HG03139 (cell line): Measurements from ENCODE around the gene MINDY4.
A peak's percentile ranks its signal among the peaks of the same experiment; 100 is the strongest.
"Not testable (repeated sequence)": the region's sequence is repeated elsewhere in the genome, so short reads cannot be mapped to it uniquely, and the experiment has no call there.

Experiments
- ATAC-seq: cut with Tn5 transposase; IDR thresholded peaks from one replicate; pipeline ENCODE4 v1.9.1; 2021; ENCODE audit not compliant: unreplicated experiment

MINDY4 gene

DNA sequence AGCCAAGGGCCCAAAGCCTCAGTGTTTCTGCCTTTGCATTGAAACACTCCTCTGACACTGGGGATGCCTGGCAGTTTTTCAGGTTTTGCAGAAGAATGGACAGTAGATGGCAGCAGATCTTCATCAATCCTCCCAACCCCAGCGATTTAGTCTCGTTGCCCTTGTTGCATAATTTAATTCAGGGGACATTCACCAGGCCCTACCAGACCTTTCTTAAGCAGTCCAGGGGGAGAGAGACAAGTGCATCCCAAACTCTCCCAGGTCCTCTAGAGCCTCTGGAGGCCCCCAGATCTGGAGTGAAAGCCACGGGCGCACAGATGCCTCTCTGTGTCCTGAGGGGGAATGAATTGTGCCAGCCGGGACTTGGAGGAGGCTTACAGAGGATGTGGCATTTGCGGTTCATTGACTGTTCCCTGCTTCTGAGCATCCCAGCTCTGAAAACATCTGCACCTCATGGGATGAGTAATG, 29.6 kb downstream of the MINDY4 start:
- ATAC-seq: peak; percentile 31

DNA sequence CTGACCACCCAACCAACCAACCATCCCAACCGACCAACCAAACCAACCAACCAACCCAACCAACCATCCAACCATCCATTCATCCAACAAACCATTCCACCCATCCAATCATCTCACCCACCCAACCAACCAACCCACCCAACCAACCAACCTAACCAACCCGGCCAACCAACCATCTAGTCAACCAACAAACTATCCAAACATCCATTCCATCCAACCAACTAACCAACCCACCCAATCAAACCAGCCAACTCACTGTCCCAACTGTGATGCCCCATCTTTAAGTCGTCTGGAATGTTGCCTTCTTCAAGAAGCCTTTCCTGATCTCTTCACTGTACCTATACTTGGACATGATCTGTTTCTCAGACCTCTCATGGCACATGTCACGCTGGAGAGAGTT, 31.6 kb downstream of the MINDY4 start:
- ATAC-seq: no peak

DNA sequence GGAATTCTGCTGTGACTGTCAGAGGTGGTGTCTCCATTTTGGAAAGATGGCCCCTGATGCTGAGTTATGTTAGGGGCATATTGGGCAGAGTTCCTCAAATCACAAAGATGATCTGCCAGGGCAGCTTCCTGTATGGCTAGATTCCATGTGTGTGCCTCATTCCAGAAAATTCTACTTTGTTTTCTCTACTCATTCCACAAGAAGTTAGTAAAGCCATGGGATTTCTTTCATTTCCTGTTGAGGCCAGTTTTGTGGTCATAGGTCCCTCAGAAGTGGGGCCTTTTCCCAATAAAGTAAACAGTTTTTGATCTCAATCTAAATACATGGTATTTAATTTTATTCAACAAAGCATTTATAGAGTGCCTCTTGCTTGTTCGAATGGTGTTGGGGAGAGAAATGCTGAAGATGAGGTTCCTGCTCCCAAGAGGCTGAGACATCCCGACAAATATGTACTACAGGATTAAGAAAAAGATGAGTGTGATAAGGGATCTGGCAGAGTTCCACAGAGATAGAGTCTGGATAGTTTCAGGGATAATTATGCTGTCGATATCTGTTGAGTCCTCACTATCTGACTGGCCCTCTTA, 33.0 kb downstream of the MINDY4 start:
- ATAC-seq: no peak

DNA sequence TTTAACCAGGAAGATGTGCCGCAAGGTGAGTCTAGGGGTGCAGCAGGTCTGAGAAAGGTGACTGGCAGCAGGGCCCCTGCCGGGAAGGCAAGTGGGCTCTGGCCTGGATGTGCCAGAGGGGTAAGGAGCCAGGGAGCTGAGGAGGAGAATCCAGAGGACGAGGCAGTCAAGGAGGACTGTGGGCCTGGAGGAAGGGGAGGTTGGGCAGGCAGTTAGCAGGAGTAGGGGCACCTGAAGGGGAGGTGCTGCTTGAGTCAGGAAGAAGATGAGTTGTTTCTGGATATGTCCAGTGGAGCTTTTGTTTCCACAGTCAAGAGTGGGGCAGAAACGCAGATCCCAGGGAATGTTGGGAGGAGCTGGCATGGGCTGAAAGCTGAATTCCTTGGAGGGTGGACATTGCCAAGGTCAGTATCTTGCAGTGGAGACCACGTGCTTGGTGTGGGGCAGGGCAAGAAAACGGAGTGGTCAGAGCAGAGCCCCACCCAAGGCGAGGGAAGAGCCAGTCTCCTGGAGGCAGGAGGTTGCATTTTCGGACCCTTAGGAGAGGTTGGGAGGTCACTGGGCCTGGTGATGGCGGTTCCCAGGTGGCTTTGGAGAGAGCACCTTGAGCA, 34.0 kb downstream of the MINDY4 start:
- no peak for ATAC-seq

DNA sequence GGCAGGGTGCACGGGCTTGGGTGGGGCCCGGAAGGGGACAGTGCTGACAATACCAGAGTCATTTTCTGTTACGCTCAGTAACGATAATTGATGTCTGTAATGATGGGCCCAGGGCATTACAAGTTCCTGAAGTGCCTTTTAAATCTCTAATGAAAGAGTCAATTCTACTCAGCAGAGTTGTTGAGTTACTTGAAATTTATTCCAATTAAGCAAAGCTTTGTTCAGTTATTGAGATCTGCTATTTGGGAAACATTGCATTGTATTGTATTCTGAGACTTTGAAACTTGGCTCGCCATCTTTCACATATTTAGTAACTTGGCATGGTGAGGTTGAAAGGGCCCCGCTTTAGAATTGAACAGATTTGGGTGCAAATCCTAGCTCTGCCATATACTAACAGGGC, 34.7 kb downstream of the MINDY4 start:
- ATAC-seq: no peak

DNA sequence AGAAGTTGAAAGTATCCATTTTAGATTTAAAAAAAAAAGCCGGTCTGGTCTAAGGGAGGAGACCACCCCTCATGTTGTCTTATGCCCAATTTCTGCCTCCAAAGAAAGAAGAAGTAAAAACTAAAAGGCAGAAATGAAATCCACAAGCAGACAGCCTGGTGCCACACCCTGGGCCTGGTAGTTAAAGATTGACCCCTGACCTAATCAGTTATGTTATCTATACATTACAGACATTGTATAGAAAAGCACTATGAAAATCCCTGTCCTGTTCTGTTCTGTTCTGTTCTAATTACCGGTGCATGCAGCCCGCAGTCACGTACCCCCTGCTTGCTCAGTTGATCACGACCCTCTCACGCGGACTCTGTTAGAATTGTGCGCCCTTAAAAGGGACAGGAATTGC, 36.3 kb downstream of the MINDY4 start:
- not testable (repeated sequence) for ATAC-seq

DNA sequence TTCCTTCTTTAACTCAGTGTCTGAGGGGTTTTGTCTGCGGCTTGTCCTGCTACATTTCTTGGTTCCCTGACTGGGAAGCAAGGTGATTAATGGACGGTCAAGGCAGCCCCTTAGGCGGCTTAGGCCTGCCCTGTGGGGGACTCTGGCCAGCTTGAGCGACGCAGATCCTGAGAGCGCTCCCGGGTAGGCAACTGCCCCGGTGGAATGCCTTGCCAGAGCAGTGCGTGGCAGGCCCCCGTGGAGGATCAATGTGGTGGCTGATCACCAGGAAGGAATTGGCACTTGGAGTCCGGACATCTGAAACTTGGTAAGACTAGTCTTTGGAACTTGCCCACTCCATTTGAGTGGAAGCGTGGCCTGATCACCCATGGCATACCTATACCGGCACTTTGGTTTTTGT, 36.7 kb downstream of the MINDY4 start:
- not testable (repeated sequence) for ATAC-seq

DNA sequence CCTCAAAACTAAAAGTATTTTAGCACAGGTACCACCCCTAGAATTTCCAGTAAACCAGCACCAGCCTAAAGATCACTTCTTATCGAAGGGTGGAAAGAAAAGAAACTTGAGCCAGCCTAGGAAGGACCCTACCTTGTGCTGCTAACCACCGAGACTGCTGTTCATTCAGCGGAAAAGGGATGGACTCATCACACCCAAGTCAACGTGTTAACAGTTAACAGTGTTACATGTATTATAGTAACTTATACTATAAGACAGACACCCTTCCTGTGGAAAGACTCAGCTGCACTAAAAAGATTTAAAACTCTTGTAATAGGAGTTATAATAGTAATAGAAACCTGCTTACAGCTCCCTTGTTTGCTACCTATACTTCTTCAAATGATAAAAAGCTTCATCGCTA, 39.8 kb downstream of the MINDY4 start:
- no peak for ATAC-seq

DNA sequence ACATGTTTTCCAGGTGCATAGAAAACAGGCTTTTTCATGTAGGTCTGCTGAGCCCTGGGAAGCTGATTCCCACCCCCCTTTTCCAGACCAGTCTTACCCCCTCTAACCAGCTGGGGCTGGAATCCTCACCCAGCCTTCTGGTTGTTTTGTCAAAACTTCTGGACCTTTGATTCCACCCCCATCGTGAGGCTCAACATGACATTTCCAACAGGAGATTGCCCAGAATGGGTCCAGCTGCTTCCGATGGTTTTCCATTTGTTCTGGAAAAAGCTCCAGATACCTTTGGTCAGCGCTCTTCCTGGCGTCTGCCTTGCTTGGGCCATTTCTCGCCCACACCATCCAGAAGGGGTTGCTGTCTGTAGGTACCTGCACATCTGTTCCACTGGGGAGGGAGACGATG, 41.5 kb downstream of the MINDY4 start:
- ATAC-seq: no peak

DNA sequence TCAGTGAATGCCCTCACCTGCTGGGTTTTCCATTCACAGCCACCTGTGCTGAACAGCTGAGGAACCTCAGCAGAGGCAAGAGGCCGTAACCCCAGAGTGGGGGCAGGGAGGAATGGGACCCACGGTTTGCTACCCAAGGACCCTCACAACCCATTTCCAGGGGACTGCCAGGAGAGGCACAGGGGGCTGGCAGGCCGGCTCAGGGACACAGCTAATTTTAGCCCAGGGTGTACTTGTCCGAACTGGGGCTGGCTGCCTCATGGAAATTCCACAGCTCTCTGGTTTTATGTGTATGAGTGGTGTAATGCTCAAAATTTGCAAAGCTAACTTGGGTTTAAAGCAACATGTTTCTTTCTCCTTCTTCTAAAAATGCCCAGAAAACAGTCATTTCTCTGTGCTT, 42.2 kb downstream of the MINDY4 start:
- no peak for ATAC-seq

DNA sequence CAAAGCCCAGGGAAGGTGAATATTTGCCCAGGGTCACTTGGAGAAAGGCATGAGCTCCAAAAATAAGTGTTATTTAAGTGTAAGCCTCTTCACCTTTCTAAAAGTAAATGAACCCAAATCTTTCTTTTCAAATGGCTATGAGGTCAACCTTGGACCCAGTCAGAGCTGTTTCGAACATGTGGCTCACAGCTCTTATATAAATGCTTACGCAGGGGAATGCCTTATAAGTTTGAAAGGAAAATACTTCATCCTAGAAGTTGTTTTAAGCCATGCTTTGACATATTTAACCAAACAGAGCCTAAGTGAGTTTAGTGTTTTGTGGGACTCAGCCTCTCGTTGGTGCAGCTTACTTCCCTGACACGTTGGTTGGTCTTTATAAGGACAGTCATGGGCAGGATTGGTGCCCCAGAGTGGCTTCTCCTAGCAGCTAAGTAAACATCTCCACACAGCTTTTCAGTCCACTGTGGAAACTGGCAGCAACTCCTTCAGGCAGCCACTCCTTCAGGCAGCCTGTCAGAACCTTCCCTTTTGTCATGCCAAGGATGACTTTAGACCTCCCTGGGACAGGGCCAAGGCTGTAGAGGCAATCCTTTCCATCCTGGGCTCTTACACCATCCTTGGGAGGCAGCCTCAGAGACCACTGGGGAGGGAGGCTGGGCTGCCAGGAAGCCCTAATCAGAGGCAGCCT, 43.6 kb downstream of the MINDY4 start:
- ATAC-seq: no peak

DNA sequence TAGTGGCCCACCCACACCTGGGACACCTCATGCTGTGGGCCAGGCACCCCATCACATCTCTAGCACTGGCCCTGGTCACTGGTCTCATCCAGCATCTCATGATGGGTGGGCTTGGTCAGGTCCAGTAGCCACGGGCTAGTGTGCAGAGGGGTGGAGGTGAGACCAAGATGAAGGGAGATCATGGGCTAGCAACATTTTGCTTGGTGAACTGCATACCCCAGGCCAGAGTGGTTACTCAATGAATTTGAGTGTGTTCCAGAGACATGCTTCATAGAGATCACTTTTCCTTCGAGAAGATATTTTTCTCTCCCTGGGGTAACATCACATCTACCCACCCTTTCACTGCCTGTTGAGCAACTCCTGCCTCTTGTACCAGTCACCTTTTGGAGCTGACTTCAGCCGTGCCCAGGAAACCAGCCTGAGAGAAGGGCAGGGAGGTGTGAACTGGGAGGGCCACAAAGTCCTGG, 44.2 kb downstream of the MINDY4 start:
- no peak for ATAC-seq

DNA sequence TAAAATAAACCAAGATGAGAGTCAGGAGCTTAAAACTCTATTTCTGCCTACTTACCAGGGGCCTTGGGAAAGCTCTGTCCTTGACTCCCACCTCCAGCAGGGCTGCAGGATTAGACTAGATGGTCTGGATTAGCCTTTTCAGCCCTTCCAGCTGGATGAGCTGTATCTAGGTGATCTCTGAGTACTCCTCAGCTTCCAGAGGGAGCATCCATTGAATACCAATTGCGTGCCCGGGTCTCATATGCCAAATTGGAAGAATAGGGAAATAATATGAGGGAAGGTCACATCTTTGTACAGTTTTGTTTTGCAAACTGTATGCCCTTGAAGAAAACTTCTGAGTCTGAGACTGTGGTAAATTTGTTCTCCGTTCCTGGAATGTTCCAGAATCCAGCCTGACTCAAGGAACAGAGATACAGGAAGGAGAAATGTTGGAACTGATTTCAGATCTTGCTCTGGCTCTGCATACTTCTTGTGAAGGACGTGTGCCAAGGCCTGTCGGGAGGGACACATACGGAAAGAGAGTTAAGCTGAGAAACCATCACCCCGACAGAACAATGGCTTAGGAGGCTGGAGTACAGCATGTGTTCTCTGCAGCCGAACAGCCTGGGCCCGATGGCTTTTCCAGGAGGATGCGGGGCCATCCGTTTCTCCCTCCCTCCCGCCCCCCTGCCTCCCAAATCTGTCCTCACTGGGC, 44.9 kb downstream of the MINDY4 start:
- no peak for ATAC-seq

DNA sequence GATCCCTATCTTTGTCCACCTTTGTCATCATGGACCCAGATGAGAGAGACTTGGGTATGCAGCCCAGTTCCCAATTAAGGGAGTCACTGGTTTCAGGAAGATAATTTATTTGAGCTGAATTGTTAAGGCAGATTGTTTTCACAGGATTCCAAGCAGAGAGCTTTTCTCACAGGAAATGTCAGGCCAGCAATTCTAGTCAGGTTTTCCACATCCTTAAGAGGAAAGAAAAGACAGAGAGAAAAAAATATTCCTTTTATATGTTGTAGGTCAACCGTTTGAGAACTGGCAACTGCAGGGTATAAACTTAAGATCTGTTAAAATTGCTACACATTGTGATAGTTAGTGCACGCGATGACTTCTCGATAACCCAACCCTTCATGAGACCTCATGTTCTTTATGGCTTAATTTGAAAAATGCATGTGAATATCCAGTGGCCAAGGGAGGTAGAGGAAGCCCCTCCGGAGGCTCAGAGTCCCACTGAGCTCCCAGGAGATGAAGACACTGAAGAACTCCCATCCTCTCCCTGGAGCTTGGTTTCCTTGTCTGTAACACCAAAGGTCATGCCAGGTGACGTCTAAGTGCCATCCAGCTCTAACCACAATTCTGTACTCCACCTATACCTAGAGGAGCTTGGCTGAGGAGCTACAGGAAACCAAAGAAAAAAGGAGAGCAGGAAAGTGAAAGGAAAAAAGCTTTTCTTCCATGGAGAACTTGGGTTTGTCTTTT, 45.6 kb downstream of the MINDY4 start:
- ATAC-seq: no peak

DNA sequence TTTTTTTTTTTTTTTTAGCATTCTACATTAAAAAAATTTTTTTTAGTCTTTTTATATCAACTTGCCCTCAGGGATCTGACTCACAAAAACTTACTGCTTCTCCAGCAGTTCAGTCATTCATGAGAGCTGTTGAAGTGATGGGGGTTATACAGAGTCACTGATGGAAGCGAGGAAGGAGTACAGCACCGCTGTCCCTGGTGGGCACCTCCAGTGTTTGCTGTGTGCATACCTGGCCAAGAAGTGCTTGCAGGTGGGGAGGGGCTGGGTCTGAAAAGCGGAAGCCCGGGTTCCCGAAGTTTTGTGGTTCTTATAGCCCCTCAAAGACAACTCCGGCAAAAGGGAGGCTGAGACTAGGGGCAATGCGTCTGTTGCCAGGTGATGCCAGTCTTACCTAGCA, 46.2 kb downstream of the MINDY4 start:
- ATAC-seq: no peak

DNA sequence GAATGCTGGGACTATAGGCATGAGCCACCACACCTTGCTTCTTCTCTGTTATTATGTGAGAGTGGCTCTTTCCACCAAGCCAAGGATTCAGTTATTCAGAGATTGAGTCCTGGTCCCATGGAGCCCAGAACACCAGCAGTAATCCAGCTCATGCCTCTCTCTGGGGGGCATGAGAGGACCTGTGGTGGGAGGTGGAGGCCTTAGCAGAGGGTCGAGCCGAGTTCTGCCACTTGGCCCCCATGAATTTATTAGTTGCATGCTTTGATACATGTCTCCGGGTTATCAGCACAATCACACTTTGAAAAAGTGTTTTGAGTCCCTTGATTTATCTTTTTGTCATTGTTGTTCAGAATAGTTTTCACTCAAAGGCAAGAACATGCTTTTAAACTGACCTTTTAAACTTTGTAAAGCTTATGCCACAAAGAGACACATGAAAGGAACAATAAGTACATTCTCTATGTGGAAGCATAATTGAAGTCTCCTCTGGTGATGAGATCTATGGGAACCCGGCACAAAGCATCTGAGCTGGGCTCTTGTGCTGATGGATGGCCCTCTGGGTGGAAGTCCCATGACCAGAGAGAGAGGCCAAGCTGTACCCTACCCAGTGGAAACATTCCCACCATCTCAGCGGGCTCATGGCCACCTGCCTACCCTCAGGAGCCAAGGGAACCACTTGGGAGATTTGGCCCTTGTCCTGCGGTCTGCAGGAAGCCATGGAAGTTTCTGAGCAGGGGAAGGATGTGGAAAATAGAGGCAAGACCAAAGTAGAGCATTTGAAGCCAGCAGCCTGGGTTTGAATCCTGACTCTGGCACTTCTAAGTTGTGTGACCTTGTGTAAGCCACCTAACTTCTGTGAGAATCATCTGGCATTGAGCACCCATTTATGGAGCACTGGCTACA, 53.9 kb downstream of the MINDY4 start:
- no peak for ATAC-seq

DNA sequence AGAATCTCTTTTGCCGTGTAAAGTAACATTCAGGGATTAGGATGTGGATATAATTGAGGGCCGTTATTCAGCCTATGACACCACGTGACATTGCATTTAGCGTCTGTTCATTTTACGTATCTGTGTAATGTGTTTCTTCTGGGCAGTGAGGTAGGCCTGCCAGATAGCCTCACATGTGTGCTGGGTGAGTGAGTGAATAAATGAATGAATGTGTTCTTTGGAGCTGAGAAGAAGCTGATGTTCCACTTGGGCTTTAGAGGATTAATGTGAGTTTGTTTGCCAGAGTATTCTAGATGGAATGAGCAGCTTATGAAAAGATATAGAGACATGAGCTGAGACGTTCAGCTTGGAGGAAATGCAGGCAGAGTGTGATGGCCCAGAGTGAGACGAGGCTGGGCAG, 55.0 kb downstream of the MINDY4 start:
- ATAC-seq: no peak

DNA sequence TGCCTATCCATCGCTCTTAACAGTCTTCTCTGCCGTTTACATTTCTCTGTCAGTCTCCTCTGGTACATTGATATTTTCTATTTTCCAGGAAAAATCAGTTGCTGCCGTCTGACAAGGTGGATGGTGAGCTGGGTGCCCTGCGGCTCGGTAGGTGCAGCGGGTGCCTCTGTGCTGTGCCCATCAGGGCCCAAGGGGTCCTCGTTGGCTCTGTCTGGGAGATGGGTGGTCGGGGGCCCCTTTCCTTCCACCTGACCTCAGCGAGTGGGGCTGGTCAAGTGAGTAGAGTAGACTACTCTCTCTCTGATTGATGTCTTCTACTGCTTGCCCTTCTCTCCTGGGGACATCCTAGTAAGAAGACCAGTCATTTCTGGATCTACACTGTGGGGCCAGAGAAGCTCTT, 57.4 kb downstream of the MINDY4 start:
- no peak for ATAC-seq

DNA sequence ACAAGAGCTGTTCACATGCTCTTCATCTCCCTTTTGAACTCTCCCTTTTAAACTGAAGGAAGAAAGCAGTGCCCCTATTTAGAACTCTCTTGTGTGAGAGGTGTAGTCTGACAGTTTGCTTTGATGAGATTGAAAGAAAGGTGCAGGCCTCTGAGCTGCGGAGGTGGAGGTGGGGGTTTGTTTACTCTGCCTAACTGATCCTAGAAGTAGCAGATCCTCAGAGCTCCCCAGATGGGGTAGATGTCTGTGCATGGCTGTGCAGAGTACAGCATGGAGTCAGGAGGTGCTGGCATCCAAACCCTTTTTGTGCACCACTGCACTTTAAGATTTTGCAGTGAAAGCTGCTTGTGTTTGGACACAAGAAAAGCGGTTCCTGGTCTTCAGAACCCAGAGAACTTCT, 58.3 kb downstream of the MINDY4 start:
- ATAC-seq: no peak

DNA sequence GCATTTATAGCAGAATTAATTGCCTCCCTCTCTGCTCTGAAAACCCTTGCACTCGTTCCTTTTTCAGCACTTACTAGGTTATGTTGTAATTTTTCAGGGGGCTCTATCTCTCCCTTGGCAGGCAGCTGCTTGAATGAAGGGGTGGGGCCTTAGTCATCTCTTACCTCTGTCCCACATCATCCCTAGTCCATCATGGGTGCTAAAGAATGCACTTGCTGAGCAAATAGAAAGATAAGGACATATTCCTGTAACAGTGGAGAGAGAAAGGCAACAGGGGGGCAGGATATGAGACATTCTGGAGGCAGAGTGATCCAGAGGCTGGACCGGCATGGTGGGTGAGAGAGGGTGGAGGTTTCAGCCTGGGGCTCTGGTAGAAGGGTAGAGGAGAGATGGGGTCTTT, 60.0 kb downstream of the MINDY4 start:
- ATAC-seq: no peak
